ENCODE results near the gene SLC26A1. TPM values are rescaled to one million over a fixed set of nuclear protein-coding genes. Genes with fewer than 3 reads are reported as not detected.

SLC26A1 gene
- total and polyA plus RNA-seq, 2 of the 13 experiments (the other 11 are each of a cell fraction or from before 2014, with no cell fraction given): 5.4 to 22.9 TPM

DNA sequence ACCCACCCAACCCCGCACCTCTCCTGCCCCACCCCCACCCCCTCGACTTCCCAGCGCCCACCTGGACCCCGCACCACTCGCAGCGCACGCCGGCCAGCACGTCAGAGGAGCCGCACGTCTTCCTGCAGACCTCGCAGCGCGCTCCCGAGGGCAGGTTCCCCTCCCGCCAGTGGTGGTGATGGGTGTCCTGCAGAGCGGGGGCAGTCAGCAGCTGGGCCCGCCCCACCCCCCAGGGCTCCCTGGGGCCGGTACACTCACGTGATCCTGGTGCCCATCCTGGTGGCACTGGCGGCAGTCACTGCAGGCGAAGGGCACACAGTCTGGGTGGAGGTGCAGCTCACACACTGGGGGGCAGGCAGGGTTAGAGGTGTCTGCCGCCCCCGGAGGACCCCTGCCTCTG, 25.0 kb downstream of the SLC26A1 start (continued):
- TF ChIP-seq, protein P1, sequence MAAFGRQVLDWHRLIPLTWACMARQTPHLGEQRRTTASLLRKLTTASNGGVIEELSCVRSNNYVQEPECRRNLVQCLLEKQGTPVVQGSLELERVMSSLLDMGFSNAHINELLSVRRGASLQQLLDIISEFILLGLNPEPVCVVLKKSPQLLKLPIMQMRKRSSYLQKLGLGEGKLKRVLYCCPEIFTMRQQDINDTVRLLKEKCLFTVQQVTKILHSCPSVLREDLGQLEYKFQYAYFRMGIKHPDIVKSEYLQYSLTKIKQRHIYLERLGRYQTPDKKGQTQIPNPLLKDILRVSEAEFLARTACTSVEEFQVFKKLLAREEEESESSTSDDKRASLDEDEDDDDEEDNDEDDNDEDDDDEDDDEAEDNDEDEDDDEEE (CRISPR knock-in tag; IDR thresholded peaks at IDR 0.05): no peak
- TF ChIP-seq ADNP (CRISPR knock-in tag; IDR thresholded peaks at IDR 0.05) (no peak), ARNT (IDR thresholded peaks at IDR 0.05) (no peak), RELA (CRISPR knock-in tag; IDR thresholded peaks at IDR 0.05) (no peak), TSC22D2 (CRISPR knock-in tag; IDR thresholded peaks at IDR 0.05; ENCODE audit: borderline replicate concordance) (no peak), ZNF562 (CRISPR knock-in tag; IDR thresholded peaks at IDR 0.05; ENCODE audit: borderline replicate concordance) (no peak)

DNA sequence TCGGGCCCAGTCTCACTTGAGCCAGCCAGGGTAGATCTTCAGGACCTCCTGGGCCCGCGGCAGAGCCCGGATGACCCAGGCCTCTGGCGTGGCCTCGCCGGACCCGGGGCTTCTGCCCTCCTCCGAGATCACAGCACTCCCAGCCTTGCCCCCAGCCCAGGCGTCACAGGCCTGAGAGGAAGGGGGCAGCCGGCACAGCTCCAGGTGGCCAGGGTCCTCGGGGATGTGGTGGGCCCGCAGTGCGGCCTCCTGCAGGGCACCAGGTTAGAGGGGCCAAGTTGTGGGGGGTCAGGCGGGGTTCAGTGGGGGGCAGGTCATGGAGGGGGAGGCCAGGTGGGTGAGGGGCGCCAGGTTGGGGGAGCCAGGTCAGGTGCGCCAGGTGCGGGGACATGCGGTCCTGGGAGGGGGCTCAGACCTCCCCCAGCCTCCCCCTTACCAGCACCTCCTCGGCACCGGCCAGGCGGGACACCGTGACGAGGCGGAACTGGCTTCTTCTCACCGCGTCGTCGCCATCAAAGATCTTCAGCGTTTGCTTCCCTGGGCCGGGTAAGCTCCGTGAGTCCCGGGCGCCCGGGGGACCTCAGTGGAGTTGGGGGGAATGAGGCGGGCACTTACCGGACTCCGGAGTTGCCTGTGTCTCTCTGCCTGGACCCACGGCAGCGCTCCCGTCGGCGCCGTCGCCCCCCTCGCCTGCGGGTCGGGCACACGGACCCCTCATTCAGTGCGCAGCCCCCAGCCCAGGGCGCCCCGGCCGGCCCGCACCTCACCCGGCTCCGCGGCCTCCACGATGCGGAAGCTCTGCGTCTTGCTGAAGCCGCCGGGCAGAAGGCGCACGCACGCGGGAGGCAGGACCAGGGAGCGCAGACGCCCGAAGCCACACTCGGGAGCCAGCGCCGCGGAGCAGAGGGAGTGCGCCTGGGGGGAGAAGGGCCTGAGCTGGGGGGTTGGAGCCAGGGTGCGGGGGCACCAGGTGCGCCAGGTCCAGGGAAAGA, 25.8 kb downstream of the SLC26A1 start:
- TF ChIP-seq HNRNPK (IDR thresholded peaks at IDR 0.05; ENCODE audit: low read depth, low read length, poor library complexity, severe bottlenecking) (no peak), HNRNPUL1 (IDR thresholded peaks at IDR 0.05; ENCODE audit: low read depth, low read length) (no peak), SMARCC2 (IDR thresholded peaks at IDR 0.05) (no peak), MAFK (conservative IDR thresholded peaks at IDR 0.05 in 1 of 2, IDR thresholded peaks at IDR 0.05 in 1 of 2; ENCODE audit: low read length in 2 of 2) (no peak), ZNF354B (CRISPR knock-in tag; IDR thresholded peaks at IDR 0.05) (no peak), EP300 (IDR thresholded peaks at IDR 0.05; ENCODE audit: low read depth in 2 of 2, low read length in 2 of 2) (no peak), EP300 (CRISPR knock-in tag; IDR thresholded peaks at IDR 0.05; ENCODE audit: borderline replicate concordance) (no peak), MEIS2 (CRISPR knock-in tag; IDR thresholded peaks at IDR 0.05) (no peak), ZNF839 (CRISPR knock-in tag; IDR thresholded peaks at IDR 0.05; ENCODE audit: borderline replicate concordance) (no peak), CREB1 (IDR thresholded peaks at IDR 0.05) (no peak), CREB1 (CRISPR knock-in tag; IDR thresholded peaks at IDR 0.05) (no peak), ZNF264 (CRISPR knock-in tag; IDR thresholded peaks at IDR 0.05) (no peak), PTBP1 (IDR thresholded peaks at IDR 0.05; ENCODE audit: low read depth, low read length, poor library complexity, severe bottlenecking) (no peak)
- TF ChIP-seq, protein P2, sequence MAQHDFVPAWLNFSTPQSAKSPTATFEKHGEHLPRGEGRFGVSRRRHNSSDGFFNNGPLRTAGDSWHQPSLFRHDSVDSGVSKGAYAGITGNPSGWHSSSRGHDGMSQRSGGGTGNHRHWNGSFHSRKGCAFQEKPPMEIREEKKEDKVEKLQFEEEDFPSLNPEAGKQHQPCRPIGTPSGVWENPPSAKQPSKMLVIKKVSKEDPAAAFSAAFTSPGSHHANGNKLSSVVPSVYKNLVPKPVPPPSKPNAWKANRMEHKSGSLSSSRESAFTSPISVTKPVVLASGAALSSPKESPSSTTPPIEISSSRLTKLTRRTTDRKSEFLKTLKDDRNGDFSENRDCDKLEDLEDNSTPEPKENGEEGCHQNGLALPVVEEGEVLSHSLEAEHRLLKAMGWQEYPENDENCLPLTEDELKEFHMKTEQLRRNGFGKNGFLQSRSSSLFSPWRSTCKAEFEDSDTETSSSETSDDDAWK (CRISPR knock-in tag; IDR thresholded peaks at IDR 0.05): no peak
- H3K27ac ChIP-seq (ENCODE audit: extremely low read length, insufficient read depth, low read length): no peak overlapping the region
- no peak for ATAC-seq
- no TSS peak for BruUV-seq (replicated peaks)
- H2AFZ ChIP-seq (ENCODE audit: low read length): no peak overlapping the region
- peaks cover 3% of the 10 kb centered on the region; the same call in 1 of the 2 replicates for H4K20me1 ChIP-seq (ENCODE audit: insufficient read depth, low read length)
- ChIA-PET CTCF (ENCODE audit: low intra/inter-chr PET ratio, low total read pairs) (no interaction called here), POLR2A (no interaction called here)
- peaks cover 10% of the 10 kb centered on the region for H3K4me1 ChIP-seq (ENCODE audit: insufficient read depth, low read length)
- H3K79me2 ChIP-seq (ENCODE audit: insufficient read depth, low read length): no peaks in the 10 kb centered on the region
- H3K4me3 ChIP-seq (replicated peaks in 1 of 3; ENCODE audit: insufficient read depth in 1 of 3, low read depth in 2 of 3, low read length in 3 of 3): no peak overlapping the region
- no peaks in the 10 kb centered on the region for H3K27me3 ChIP-seq (ENCODE audit: control insufficient read depth in 1 of 2, insufficient read depth in 2 of 2, low read length in 2 of 2)
- intact Hi-C loops (cut with micrococcal nuclease; ENCODE audit: unreplicated experiment) (no loop called here), in situ Hi-C loops (cut with HindIII; ENCODE audit: extremely low pct_ligation_motif_present, low pct_unique_long_range_greater_than_20kb) (no loop called here)
- no peaks in the 10 kb centered on the region for H3K9me3 ChIP-seq (ENCODE audit: low read length)
- WGBS (ENCODE audit: low lambda C conversion rate): 97% methylated on average over 45 of the region's 76 CpGs
- no peak for DNase-seq (ENCODE audit: low spot score)
- 0 out of 5 replicates have a peak, but pooled peaks cover 0 to 1% of the 10 kb centered on the region in 2 experiments for H3K36me3 ChIP-seq (replicated peaks in 1 of 2; ENCODE audit: control insufficient read depth in 1 of 2, insufficient read depth in 2 of 2, low read length in 2 of 2)
- no peak overlapping the region for H3K9ac ChIP-seq (ENCODE audit: insufficient read depth, low read depth, low read length)
- no peak for FAIRE-seq
- H3K4me2 ChIP-seq (ENCODE audit: low read depth, low read length): no peak overlapping the region

Measured in HepG2 (cell line).